DND-41 (cell line): Measurements from ENCODE around the gene TIGIT.
"Not testable (repeated sequence)": the region's sequence is repeated elsewhere in the genome, so short reads cannot be mapped to it uniquely, and the experiment has no call there.

ENCODE experiments used
- CTCF ChIP-seq: IDR thresholded peaks from 2 replicates; pipeline ENCODE4 v1.5.1; 2012; ENCODE audit warnings: borderline replicate concordance, low read length, moderate library complexity, mild to moderate bottlenecking; ENCODE audit not compliant: poor library complexity, severe bottlenecking; ENCODE audit errors: extremely low read depth
- EZH2 ChIP-seq: IDR thresholded peaks from 3 replicates; pipeline ENCODE4 v1.6.1; 2012; ENCODE audit warnings: borderline replicate concordance, low read depth, mild to moderate bottlenecking, moderate library complexity, low read length, inconsistent platforms; ENCODE audit not compliant: severe bottlenecking

GRCh38 chr3:114276856-114277255, 17.0 kb upstream of the TIGIT start:
- TF ChIP-seq CTCF, EZH2: not testable (repeated sequence)
